WI38 (cell line): ENCODE data around the gene SLAIN1.

ENCODE experiments used
- H3K4me3 ChIP-seq: 2 replicates; pipeline ENCODE4 v1.5.1; 2011; ENCODE audit warnings: low read depth, mild to moderate bottlenecking, control low read depth, low read length
- TF ChIP-seq, protein P1 (sequence below): IDR thresholded peaks from 2 replicates; pipeline ENCODE4 v1.5.1; 2012; ENCODE audit warnings: low read depth, mild to moderate bottlenecking, control low read depth, low read length

Gene SLAIN1

DNA sequence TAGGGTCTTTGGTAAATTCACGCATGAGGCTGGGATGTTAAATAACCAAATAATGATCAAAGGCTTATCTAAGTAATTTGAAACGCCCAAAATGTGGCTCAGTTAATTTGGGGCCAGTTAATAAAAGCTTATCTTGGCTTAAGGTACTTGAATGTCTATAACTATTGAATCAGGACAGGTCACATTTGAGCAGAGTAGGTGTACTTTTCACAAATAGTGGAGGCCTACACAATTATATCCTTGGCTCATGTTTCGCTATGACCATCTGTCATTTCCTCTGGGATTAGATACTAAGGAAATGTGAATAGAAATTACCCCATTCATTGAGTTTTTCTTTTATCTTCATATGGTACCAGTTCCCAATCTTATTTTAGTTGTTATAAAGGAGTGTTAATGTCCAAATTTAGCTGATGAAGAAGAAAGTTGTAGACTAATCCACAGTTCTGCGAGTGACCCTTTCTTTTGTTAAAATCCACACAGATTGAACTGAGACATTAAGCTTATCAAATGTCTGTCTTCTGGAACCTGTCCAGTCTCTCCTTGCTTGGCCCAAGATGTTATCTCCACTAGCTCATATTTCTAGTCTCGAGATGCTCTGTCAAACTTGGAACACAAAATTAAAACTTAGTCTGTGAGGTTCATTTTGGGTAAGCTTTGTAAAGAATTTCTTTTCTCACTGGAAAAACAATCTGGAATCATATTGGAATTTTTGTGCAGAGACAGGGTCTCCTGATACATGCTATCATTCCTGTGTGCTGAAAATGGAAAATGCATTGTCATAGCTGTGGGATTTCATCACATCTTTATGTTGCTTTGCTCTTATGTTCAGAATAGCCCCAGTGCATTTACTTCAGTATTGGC lies 31.0 kb downstream of the SLAIN1 start:
- TF ChIP-seq, protein P1, sequence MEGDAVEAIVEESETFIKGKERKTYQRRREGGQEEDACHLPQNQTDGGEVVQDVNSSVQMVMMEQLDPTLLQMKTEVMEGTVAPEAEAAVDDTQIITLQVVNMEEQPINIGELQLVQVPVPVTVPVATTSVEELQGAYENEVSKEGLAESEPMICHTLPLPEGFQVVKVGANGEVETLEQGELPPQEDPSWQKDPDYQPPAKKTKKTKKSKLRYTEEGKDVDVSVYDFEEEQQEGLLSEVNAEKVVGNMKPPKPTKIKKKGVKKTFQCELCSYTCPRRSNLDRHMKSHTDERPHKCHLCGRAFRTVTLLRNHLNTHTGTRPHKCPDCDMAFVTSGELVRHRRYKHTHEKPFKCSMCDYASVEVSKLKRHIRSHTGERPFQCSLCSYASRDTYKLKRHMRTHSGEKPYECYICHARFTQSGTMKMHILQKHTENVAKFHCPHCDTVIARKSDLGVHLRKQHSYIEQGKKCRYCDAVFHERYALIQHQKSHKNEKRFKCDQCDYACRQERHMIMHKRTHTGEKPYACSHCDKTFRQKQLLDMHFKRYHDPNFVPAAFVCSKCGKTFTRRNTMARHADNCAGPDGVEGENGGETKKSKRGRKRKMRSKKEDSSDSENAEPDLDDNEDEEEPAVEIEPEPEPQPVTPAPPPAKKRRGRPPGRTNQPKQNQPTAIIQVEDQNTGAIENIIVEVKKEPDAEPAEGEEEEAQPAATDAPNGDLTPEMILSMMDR: no peak
- H3K4me3 ChIP-seq: no peak overlapping the region

DNA sequence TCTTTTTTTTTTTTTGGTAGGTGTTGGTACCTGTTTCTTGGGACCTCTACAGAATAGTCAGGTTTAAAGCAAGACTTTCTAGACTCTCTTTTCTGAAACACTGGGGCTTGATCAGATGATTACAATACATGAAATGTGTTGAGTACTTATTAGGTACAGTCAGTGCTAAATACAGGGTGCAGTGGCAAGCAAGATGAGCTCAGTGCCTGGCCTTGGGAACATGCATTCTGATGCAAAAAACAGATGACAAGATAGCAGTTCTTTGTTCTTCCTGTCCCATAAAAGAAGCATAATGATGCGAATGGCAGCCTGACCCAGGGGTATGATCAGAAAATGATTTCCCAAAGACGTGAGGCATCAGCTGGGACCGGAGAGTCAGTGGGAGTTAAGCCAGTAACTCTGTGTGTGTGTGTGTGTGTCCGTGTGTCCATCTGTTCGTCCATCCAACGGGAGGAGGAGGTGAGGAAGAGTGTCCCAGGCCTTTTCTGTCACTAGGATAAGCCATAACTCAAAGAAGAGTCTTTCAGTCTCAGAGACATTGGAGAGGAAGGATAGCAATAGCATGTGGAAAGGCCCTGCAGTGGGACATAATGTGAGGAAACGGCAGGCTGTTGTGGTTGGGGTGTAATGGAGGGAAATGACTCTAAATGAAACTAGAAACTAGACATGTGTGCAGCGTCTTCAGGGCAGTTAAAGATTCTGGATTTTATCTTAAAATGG lies 32.2 kb downstream of the SLAIN1 start:
- TF ChIP-seq, protein P1: no peak
- H3K4me3 ChIP-seq: no peak overlapping the region

DNA sequence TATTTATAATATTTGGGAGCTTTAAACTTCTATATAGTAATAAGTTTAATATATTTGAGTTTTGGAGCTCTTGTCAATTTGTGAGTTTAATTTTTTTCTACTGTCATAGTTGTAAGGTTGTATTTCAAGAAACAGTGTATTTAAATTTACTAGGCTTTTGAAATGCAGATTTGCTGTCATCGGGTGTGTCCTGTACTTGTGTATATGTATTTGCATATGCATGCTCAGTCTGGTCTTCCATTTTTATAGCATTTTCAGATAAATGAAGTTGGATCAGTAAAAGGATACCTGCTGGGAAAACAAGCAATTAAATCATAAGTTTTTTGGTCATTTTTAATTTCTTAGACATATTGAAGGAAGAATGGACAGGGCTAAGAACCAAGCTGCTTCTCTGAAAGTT lies 33.1 kb downstream of the SLAIN1 start:
- H3K4me3 ChIP-seq: no peak overlapping the region
- TF ChIP-seq, protein P1: no peak

DNA sequence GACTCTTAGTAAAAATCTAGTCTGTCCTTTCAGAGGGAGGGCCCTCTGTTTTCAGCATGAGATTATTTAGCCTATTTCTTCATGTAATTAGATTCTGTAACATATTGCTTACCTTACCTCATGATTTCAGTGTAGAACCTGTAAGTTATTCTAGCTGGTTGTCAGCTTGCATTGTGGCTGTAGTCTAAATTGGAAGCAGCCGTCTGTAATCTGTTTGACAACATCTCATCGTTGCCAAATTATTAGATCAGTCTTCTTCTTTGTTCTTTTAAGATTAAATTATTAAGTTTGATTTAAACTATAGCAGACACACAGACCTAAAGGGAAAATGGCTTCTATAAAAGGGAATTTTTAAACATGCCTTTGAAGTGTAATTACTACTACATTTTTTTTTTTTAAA lies 34.8 kb downstream of the SLAIN1 start:
- no peak overlapping the region for H3K4me3 ChIP-seq
- TF ChIP-seq, protein P1: no peak

DNA sequence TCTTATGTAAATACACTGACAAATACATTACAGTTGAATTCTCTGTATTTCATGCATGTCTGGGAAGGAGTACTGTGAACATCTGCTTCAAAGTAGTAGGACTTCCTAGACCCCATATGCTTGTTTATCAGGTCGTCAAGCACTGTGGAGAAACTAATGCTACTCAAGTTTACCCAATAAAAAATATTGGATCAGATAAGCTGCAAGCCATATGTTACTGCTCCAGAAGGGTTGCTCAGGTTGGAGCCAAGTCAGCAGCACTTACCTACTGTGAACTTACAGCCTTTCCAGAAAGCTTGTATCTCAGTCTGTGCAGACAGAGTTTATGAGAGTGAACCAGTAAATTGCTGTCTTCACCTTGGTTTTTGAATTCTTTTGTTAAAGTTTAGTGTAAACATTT lies 36.2 kb downstream of the SLAIN1 start:
- TF ChIP-seq, protein P1: no peak
- H3K4me3 ChIP-seq: no peak overlapping the region

DNA sequence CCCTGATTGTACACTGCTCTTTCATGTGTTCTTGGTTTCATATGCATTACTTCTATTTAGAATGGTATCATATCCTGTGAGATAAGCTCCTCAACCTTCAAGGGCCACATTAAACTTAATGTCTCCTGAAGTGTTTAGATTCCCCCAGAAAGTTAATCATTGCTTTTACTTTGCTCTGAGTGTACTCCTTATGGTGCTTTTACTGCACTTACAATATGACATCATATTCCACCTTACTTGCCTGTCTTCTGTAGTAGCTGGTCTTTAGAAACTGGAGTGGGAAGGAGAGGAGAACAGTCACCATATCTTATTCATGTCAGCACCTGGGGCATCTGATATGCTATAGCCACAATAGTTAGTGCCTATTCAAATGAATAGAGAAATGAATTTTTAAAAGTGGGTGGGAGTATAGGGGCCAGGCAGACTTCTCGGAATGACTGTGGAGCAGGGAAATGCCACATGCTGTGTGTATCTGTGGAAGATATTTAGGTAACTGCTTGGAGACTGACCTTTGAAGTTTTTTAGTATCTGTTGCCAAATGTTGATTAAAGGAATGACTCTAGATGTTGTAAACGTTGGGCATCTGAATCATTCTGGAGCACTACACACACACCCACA lies 40.2 kb downstream of the SLAIN1 start:
- no peak overlapping the region for H3K4me3 ChIP-seq
- TF ChIP-seq, protein P1: no peak
